NCI-H774 (cell line): Measurements from ENCODE around the gene E2F4.

Experiments
- DNase-seq: peaks from one replicate; lab custom pipeline; 2025; lab: John Stamatoyannopoulos, UW

The E2F4 gene

DNA sequence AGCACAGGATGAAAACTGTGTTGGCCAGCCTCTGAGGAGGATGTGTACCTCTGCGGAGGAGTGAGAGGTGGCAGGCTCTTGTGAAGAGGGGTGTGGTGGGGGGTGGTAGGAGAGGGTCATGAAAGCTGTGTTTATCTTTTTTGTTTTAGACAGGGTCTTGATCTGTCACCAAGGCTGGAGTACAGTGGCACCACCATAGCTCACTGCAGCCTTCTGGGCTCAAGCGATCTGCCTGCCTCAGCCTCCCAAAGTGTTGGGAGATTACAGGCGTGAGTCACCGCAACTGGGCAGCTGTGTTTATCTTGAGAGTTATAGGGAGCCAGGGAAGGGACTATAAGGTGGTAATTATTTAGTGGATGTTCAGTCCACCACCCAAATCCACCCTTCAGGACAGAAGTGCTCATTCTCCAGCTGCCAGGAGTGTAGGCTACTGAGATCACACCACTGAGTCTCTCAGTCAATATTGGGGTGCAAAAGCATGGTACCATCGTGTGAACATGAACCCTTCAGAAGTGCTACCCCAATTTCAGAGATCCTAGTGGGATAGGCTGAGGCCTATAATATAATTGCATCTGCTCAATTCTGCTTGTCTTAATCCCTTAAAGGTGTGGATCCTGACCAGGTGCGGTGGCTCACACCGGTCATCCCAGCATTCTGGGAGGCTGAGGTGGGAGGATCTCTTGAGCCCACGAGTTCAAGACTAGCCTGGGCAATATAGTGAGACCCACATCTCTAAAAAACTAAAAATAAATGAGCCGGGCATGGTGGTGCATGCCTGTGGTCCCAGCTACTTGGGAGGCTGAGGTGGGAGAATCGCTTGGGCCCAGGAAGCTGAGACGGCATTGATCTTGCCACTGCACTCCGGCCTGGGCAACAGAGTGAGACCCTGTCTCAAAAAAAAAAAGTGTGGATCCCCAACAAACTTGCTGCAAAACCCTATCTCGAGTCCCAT is 1.2 kb upstream of the E2F4 start:
- no peak for DNase-seq

DNA sequence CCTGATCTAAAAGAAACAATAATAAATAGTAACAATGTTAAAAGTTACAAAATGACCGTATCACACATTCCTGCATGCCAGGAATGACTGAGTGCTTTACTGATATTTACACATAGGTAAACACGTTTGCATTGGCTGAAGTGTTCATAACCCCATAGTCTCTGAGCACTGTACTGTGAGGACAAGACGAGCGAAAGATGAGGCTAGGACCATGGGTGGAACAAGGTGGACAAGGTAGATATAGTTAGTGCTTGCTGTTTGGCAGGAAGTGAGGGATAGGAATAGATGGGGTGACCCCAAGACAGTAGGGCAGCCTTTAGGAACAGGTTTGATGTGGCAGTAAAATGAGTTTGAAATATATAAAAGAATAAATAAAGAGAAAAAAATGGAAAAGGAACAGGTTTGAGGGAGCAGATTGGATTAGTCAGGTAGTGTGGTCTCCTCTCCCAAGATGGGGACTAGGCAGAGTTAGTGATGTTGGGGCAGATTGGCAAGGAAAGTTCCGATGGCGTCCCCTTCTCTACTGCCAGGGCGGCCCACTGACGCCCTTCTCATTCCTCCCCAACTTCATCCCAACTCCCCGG is 452 bp upstream of the E2F4 start:
- no peak for DNase-seq

DNA sequence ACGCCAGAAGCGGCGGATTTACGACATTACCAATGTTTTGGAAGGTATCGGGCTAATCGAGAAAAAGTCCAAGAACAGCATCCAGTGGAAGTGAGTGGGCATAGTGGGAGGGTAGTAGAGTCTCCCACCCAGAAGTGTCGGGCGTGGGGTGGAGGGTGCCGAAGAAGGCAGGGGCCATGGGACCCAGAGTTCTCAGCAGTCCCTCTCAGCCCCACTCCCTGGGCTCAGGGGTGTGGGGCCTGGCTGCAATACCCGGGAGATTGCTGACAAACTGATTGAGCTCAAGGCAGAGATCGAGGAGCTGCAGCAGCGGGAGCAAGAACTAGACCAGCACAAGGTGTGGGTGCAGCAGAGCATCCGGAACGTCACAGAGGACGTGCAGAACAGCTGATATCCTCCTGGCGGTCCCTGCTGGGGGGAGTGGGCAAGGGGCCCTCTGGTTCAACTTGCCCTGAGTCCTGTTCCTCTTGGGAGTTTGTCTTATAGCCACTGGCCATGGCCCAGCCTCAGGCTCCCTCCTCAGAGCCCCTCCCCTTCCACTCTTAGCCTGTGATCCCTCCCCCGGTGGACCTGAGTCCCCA is 916 bp downstream of the E2F4 start:
- DNase-seq, result no peak

DNA sequence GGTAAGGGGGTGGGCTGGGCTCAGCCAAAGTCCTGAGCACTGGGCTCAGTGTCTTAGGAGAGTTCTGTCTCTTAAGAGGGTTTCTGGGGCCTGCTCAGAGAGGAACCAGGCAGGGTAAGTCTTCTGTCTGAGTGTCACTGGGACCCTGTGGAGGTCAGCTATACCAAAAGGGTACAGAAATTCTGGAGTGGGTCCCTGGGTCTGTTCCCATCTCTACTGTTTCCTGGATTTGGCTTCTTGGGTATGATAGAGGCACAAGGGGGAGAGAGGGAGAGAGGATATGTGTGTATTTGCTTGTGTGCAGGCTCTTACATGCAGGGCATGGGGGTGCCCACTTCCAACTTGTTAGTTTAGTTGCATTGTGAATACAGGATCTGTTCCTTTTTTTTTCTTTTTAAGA is 1.6 kb downstream of the E2F4 start:
- no peak for DNase-seq

DNA sequence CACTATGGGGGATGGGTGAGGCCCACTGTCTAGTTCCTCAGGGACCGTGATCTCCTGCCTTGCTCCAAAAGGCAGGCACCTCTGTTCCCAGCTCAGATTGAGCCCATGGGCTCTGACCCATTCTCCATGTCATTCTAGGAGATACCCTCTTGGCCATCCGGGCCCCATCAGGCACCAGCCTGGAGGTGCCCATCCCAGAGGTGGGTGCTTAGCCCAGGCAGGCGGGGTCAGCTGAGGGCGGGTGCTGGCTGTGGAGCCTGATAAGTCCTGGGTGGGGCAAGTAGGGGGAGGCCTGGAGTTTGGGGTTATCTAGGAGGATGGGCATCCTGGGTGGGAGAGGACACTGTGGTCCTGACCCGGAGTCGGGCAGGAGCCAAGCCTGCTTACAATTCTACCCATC is 2.3 kb downstream of the E2F4 start:
- no peak for DNase-seq

DNA sequence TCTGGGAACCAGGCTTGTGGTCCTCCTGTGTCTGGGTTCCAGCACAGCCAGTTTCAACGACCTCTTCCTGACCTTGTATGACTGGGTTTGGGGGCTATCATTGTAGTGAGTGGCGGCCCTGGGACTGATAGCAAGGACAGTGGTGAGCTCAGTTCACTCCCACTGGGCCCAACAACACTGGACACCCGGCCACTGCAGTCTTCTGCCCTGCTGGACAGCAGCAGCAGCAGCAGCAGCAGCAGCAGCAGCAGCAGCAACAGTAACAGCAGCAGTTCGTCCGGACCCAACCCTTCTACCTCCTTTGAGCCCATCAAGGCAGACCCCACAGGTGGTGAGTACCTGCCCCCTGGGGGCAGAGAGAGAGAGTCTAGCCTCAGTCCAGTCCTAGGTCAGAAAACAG is 3.7 kb downstream of the E2F4 start:
- no peak for DNase-seq

DNA sequence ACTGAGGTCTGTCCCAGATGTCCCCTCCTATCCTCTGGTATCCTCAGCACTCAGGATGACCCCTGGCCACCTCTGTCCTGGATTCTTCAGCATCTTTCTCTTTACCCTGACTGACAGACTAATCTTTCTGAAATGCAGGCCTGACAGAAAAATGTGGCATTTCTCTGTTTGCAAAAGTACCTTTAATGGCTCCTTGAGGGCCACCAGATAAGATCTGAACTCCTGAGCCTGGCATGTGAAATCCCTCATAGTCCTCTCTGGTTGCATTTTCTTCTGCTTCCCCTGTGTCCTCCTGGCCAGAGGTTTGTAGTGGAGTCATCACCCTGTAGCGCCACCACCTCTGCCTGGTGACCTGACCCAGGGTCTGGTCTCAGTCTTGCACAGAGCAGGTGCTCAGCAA is 4.9 kb downstream of the E2F4 start:
- no peak for DNase-seq

DNA sequence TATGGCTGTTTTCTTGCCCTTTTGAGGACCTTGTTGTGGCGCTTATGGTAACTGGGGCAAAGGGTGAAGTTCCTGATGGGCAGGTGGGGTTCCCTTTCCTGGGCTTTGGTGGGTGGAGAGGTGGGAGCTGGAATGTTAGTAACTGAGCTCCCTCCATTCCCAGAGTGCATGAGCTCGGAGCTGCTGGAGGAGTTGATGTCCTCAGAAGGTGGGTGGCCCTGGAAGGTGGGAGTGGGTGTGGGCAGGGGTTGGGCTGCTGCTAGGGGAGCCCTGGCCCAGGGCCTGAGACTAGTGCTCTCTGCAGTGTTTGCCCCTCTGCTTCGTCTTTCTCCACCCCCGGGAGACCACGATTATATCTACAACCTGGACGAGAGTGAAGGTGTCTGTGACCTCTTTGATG is 5.7 kb downstream of the E2F4 start:
- no peak for DNase-seq

DNA sequence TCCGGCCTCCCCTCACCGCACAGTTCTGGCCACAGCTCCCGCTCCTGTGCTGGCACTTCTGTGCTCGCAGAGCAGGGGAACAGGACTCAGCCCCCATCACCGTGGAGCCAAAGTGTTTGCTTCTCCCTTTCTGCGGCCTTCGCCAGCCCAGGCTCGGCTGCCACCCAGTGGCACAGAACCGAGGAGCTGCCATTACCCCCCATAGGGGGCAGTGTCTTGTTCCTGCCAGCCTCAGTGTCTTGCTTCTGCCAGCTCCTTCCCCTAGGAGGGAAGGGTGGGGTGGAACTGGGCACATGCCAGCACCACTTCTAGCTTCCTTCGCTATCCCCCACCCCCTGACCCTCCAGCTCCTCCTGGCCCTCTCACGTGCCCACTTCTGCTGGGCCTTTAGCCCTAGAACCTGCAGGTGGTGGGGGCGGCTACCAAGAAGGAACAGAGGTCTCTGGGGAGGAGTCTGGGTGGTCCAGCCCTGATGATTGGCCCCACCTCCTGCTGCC is 6.3 kb downstream of the E2F4 start:
- no peak for DNase-seq

DNA sequence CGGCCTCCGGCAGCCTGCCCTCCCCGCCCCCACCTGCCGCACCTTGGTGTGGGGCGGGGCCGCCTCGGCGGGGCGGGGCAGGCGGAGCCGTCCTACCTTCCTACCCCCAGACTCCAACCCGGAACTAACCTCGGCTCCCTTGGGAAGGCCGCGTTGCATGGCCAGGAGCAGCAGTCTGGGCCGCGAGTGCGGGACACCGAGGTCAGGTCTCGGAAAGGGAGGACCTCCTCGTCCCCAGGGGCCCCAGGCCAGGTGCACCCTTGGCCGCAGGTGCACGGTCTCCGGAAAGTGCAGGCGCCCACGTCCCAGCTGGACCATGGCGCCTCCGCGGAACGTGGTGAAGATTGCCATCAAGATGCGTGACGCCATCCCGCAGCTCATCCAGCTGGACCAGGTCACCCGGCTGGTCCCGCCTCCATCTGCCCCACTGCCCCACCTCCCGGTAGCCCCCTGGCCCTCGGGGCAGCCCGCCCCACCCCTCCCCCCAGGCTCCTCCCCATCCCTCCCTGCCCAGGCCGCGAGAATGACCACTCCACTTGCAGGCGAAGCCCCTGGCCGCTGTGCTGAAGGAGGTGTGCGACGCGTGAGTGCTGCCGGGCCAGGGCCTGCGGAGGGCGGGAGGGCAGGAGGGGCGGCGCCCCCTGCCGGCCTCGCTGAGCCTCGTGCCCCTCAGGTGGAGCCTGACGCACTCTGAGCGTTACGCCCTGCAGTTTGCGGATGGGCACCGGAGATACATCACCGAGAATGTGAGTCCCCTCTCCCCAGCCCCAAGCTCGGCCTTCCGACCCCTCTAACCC is 7.3 kb downstream of the E2F4 start, which contains the start of gene ELMO3:
ELMO3 (plus strand) TSS at position 121 of the 797 bp plus-strand sequence; CDS start at position 317, 196 bp downstream.
- DNase-seq, result peak; percentile 21

DNA sequence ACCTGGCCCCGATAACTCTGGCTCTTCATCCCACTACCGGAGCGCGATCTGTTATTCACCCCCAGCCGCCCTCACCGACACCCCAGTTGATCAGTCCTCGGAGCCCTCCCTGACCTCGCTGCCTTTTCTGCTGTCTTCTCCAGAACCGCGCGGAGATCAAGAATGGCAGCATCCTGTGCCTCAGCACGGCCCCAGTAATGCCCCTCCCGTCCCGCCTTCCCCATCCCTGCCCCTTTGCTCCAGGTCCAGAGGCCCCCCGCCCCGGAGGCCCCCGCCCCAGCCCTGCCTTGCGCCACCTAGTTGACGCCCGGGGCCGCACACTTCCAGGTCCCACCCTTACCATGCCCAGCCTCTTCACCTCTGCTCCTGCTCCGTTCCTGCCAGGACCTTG is 7.8 kb downstream of the E2F4 start:
- DNase-seq, result no peak

DNA sequence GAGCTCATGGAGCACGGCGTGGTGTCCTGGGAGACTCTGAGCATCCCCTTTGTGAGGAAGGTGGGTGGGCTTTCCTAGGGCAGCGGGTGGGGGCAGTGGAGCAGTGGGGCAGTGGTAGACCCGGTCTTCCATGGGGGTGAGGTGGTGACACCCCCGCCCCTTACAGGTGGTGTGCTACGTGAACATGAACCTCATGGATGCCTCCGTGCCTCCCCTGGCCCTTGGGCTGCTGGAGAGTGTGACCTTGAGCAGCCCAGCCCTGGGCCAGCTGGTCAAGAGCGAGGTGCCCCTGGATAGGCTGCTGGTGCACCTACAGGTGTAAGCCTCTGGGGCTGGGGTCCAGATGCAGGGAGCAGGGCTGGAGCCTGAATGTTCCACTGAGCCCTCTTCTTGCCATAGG is 8.5 kb downstream of the E2F4 start:
- DNase-seq, result no peak

DNA sequence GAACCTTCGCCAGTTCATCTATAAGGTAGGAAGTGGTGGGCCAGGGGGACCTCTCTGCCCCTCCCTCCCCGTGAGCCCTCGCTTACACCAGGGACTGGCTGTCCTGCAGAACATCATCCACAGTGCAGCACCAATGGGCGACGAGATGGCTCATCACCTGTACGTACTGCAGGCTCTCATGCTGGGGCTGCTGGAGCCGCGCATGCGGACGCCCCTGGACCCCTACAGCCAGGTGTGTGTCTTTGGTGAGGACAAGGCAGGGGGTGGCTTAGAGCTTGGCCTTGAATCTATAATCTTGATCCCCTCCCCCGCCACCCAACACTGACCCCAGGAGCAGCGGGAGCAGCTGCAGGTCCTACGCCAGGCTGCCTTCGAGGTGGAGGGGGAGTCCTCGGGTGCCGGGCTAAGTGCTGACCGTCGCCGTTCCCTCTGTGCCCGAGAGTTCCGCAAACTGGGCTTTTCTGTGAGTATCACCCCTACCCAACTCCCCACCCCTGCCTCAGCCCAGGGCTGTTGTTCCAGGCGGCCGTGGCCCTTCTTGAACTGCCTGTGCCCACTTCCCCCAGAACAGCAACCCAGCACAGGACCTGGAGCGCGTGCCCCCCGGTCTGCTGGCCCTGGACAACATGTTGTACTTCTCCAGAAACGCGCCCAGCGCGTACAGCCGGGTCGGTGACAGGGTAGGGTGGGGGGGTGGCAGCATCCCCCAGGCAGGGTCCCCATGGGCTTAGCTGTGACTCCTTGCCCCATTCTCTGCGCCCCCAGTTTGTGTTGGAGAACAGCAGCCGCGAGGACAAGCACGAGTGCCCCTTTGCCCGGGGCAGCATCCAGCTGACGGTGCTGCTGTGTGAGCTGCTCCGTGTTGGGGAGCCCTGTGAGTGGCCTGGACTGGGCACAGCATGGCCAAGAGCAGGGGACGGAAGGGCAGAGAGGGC is 9.7 kb downstream of the E2F4 start:
- DNase-seq, result no peak

DNA sequence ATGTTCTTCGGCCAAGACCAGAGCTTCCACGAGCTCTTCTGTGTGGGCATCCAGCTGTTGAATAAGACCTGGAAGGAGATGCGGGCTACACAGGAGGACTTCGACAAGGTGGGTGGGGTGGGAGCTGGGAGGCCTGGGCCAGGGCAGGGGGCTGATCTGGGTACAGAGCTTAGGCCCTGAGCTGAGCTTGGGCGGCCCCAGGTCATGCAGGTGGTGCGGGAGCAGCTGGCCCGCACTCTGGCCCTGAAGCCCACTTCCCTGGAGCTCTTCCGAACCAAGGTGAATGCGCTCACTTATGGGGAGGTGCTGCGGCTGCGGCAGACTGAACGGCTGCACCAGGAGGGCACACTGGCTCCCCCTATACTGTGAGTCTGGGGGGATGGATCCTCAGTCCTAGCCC is 10.5 kb downstream of the E2F4 start:
- DNase-seq, result no peak

DNA sequence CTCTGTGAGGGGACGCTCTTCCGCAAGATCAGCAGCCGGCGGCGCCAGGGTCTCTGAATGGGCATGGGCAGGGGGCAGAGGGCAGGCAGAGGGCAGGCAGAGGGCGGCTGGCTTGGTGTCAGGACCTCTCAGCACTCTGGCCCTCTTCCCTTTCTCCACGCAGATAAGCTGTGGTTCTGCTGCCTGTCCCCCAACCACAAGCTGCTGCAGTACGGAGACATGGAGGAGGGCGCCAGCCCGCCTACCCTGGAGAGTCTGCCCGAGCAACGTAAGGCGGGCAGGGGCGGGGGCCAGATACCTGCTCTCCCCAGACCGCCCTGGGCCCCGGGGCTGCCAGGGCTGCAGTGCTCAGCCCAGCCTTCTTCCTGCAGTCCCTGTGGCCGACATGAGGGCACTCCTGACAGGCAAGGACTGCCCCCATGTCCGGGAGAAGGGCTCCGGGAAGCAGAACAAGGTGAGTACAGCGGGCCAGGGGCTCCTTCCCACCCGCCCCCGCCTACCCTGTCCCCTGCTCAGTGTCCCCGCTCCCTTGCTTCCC is 11.1 kb downstream of the E2F4 start:
- DNase-seq, result no peak

DNA sequence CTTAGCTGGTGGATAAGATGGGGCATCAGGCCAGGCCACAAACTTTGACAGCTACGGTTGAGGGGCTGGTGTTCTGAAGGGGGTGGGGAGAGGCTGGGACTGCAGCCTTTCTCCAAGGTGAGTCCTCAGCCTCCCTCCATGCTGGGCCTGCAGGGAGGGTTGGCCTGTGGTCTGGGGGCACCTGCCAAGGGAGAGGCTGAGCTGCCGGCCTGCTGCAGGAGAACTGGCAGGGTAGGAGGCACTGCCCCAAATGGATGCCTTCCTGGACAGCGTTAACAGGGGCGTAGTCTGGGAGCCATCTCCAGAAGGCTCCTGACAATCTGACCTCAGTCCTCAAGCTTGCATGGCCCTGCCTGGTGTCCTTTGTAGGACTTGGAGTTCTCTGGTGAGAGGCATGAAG is 12.1 kb downstream of the E2F4 start:
- DNase-seq, result no peak

DNA sequence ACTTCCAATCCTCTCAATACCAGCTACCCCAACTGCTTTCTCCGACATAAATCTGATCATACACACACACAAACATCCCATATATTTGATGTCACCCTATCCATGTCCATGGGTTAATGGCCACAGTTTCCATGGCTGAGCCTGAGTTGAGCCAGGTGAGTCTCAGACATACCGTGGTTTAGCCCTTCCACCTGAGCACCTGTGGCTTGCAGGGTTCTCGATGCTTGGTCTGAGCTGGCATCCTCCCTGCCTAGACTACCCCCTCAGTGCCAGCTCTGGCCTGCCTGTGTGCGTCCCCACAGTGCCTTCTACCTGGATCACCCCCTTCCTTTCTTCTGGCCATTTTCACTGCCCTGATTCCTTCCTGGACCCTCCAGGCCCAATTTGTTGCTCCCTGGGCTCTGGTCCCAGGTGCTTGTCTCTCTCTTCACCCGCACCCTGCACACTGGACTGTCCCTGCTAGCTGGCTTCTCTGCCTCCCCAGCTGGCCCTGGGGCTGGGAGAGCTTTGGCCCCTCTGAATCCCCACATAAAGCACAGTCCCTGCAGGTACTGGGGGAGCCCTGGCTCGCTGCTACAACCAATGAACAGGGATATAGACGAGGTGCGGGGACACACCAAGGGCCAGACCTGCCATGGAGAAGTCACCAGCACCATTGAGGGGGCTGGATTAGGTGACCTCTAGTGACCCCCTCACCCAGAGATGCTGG is 14.3 kb downstream of the E2F4 start:
- no peak for DNase-seq

DNA sequence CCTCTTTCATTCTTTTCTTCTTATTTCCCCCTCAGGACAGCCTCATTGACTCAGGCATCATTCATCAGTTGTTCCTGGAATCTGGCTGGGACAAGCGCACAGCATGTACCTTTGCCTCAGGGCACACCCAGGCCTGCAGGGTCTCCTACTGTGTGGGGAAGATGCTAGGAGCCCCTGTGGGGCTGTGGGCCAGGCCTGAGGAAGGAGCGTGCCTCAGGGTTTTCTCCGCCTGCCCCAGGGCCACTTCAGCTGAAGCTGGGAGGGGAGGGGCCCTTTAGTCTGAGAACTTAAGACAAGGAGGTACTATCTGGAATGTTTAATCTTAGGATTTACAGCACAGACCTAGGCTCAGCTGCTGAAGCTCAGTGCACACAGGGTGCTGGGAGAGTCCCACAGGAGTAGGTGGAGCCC is 14.9 kb downstream of the E2F4 start:
- DNase-seq, result no peak

DNA sequence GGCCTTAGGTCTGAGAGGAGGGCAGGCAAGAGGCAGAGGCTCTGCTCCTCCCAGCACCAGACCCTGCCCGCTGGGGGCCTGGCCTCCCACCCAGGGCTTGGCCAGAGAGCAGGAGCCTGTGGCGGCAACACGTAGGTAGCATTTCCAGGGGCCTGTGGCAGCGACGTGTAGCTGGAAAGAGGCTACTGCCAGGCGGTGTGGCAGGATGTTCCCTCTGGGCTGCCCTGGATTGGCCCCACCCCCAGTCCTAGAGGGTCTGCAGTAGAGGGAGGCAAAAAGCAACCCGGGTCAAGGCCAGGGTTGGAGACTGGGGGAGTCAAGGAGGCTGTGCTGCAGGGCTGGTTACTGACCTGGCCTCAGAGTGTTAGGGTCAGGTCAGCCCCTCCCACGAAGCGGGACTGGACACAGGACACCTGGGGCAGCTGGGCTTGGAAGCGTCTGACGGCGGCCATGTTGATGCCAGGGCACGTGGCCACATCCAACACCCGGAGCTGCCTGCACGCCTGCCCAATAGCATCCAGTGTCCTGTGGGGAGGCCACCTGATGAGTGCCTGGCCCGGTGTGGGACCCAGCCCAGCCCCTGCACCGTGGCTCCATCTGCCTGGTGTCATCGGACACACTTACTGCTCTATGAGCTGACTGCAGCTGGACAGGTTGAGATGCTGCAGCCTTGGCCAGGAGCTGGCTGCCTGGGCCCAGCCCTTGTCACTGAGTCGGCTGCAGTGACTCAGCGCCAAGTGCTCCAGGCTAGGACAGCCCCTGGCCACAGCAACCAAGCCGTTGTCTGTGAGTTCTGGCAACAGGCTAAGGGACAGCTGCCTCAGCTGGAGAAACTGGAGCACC is 15.5 kb downstream of the E2F4 start:
- DNase-seq, result no peak
